ENCODE measurements around the gene KIRREL1.

GRCh38 chr1:158105352-158106095, 112.1 kb downstream of the KIRREL1 start:
- TF ChIP-seq, protein P1, sequence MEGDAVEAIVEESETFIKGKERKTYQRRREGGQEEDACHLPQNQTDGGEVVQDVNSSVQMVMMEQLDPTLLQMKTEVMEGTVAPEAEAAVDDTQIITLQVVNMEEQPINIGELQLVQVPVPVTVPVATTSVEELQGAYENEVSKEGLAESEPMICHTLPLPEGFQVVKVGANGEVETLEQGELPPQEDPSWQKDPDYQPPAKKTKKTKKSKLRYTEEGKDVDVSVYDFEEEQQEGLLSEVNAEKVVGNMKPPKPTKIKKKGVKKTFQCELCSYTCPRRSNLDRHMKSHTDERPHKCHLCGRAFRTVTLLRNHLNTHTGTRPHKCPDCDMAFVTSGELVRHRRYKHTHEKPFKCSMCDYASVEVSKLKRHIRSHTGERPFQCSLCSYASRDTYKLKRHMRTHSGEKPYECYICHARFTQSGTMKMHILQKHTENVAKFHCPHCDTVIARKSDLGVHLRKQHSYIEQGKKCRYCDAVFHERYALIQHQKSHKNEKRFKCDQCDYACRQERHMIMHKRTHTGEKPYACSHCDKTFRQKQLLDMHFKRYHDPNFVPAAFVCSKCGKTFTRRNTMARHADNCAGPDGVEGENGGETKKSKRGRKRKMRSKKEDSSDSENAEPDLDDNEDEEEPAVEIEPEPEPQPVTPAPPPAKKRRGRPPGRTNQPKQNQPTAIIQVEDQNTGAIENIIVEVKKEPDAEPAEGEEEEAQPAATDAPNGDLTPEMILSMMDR (IDR thresholded peaks at IDR 0.05): no peak
- TF ChIP-seq POLR2A (IDR thresholded peaks at IDR 0.05; ENCODE audit: low read depth) (no peak), EP300 (IDR thresholded peaks at IDR 0.05) (no peak)

Measured in esophagus muscularis mucosa (tissue), 4 donors.